Left ventricle myocardium superior (tissue), 1 donor: ENCODE data around the gene LEFTY1. TPM values are rescaled to one million over a fixed set of nuclear protein-coding genes. Genes with fewer than 3 reads are reported as not detected.
"Not testable (repeated sequence)": the region's sequence is repeated elsewhere in the genome, so short reads cannot be mapped to it uniquely, and the experiment has no call there.

ENCODE experiments used
- ATAC-seq: fragments of 200-7000 bp; cut with Tn5 transposase; one replicate; pipeline ENCODE4 v1.9.1; 2020; ENCODE audit warnings: mild to moderate bottlenecking, moderate library complexity
- DNase-seq: peaks from one replicate; pipeline ENCODE4 v3.0.0-alpha.2; 2020
- intact Hi-C: fragments of 100-400 bp; cut with micrococcal nuclease; formaldehyde crosslinking; loops from one replicate; pipeline ENCODE4 v1.11.0; 2022
- total RNA-seq: library from RNA; stranded (reverse); fragmentation: NEBNext Ultra II Directional; extraction: Animal tissue kit (Norgen Biotek cat#: 25700); gene quantifications from one replicate; pipeline ENCODE4 v1.2.1, GENCODE V29; 2021
- donor health status: DM: no; HTN: yes; CAD: no; lungs with severe emphysema.

The LEFTY1 gene
- total RNA-seq, 1 donor from 2014 or later = not detected

- ATAC-seq = no peak
- intact Hi-C loops = no loop called here
- no peak for DNase-seq
Measured at GRCh38 chr1:225891229-225891972, 2.5 kb upstream of the LEFTY1 start.

- intact Hi-C loops = no loop called here
- DNase-seq (no peak), ATAC-seq (peak; percentile 32)
Measured at GRCh38 chr1:225890346-225891228, 1.6 kb upstream of the LEFTY1 start.

- ATAC-seq (no peak), DNase-seq (no peak)
- intact Hi-C loops = no loop called here
Measured at GRCh38 chr1:225889743-225890142, 797 bp upstream of the LEFTY1 start.

GRCh38 chr1:225888289-225888897 lies 553 bp downstream of the LEFTY1 start:
- ATAC-seq (no peak), DNase-seq (no peak)
- intact Hi-C loops = no loop called here

- DNase-seq, intact Hi-C loops, ATAC-seq: not testable (repeated sequence)
Measured at GRCh38 chr1:225887554-225888288, 1.2 kb downstream of the LEFTY1 start.

- DNase-seq = no peak
- intact Hi-C loops = no loop called here
Measured at GRCh38 chr1:225887030-225887314, 2.0 kb downstream of the LEFTY1 start.

GRCh38 chr1:225886159-225887029 lies 2.6 kb downstream of the LEFTY1 start:
- intact Hi-C loops = no loop called here
- no peak for DNase-seq
- ATAC-seq = no peak

More at GRCh38 chr1:225887030-225887314, 2.0 kb downstream of the LEFTY1 start:
- ATAC-seq = no peak

- intact Hi-C loops = no loop called here
- ATAC-seq = no peak
- DNase-seq = no peak
Measured at GRCh38 chr1:225885336-225885735, 3.6 kb downstream of the LEFTY1 start.

GRCh38 chr1:225883616-225884265 lies 5.2 kb downstream of the LEFTY1 start:
- intact Hi-C loops = no loop called here
- DNase-seq = no peak
- no peak for ATAC-seq

- intact Hi-C loops = no loop called here
- ATAC-seq (peak; percentile 64), DNase-seq (peak; percentile 82)
Measured at GRCh38 chr1:225882694-225883615, 6.0 kb downstream of the LEFTY1 start.

GRCh38 chr1:225881959-225882693 lies 6.8 kb downstream of the LEFTY1 start, which contains the start of gene TMEM63A:
Gene TMEM63A, minus strand, starts transcription at chr1:225882380. Its CDS starts 4,800 bp downstream, at chr1:225877580.
- peak; percentile 98 for DNase-seq
- peak; percentile 92 for ATAC-seq
- intact Hi-C loops = no loop called here

GRCh38 chr1:225881081-225881958 lies 7.6 kb downstream of the LEFTY1 start:
- ATAC-seq (peak; percentile 46), DNase-seq (peak; percentile 74)
- intact Hi-C loops = no loop called here

- no peak for ATAC-seq
Measured at GRCh38 chr1:225880636-225881035, 8.3 kb downstream of the LEFTY1 start.

GRCh38 chr1:225880222-225880588 lies 8.7 kb downstream of the LEFTY1 start:
- peak; percentile 63 for DNase-seq
- peak; percentile 20 for ATAC-seq
- intact Hi-C loops = no loop called here

More at GRCh38 chr1:225880636-225881035, 8.3 kb downstream of the LEFTY1 start:
- intact Hi-C loops = no loop called here
- no peak for DNase-seq

- ATAC-seq (no peak), DNase-seq (no peak)
- intact Hi-C loops = no loop called here
Measured at GRCh38 chr1:225879521-225880221, 9.3 kb downstream of the LEFTY1 start.
